Brain microvascular endothelial cell (primary cell): ENCODE measurements around the gene CHRNB1.

ENCODE experiments used
- DNase-seq: peaks from one replicate; pipeline ENCODE4 v3.0.0-alpha.2; 2020
- H3K27ac ChIP-seq: fragments of 250-450 bp; sonication (Bioruptor Pico); 2 replicates; pipeline ENCODE4 v1.5.1; 2020; ENCODE audit warnings: mild to moderate bottlenecking, moderate library complexity
- H3K27me3 ChIP-seq: fragments of 250-450 bp; sonication (Bioruptor Pico); replicated peaks from 2 replicates; pipeline ENCODE4 v1.5.1; 2020; ENCODE audit warnings: mild to moderate bottlenecking
- H3K36me3 ChIP-seq: fragments of 250-450 bp; sonication (Bioruptor Pico); replicated peaks from 2 replicates; pipeline ENCODE4 v1.5.1; 2020; ENCODE audit warnings: mild to moderate bottlenecking
- H3K4me3 ChIP-seq: 2 replicates; pipeline ENCODE4 v1.5.1; 2011; ENCODE audit warnings: low read depth, mild to moderate bottlenecking, control low read depth, low read length, moderate library complexity
- CTCF ChIP-seq: IDR thresholded peaks from 2 replicates; pipeline ENCODE4 v1.5.1; 2011; ENCODE audit warnings: low read depth, mild to moderate bottlenecking, moderate library complexity, low read length, control low read depth, inconsistent platforms; ENCODE audit errors: missing control alignments
- in situ Hi-C: cut with HindIII; loops from 2 replicates; pipeline ENCODE4 v1.10.0; 2017; ENCODE audit warnings: low sequenced_read_pairs, low pct_ligation_motif_present

Gene CHRNB1

GRCh38 chr17:7411427-7411750 lies 33.5 kb upstream of the CHRNB1 start:
- in situ Hi-C loops = no loop called here
- no peak overlapping the region for H3K4me3 ChIP-seq

DNA sequence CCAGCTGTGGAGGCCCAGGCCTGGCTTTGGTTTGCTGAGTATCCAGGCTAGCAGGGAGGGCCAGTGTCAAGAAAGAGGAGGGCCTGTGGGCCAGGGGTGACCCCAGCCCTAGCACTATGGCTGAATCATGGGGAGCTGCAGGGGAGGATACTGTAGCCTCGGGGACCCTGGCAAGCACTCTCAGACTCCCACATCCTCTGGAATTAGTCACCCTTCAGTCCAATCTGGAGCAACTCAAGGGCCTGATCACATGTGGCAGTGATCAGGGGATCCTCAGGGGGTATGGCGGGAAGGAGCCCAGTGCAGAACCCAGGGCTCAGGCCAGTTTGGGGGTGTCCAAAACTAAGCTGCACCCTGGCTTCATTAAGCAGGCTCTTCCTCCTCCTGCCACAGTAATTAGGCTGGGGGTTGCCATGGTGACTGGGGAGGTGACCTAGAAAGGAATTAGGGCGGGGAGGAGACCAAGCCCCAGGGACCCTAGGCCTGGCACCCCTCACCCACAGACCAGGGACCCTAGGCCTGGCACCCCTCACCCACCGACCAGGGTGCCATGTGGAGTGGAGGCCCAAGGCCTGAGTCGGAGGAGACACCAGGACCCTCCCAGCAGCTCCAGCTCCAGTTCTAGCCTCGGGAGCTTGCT lies 31.4 kb upstream of the CHRNB1 start:
- H3K36me3 ChIP-seq = peaks cover 23% of the 10 kb centered on the region
- DNase-seq = peak; percentile 9
- no peaks in the 10 kb centered on the region for H3K27me3 ChIP-seq
- H3K27ac ChIP-seq = no peak overlapping the region
- H3K4me3 ChIP-seq = no peak overlapping the region
- in situ Hi-C loops = no loop called here
- no peak for TF ChIP-seq CTCF

More at GRCh38 chr17:7411427-7411750, 33.5 kb upstream of the CHRNB1 start:
- Histone ChIP-seq H3K27ac (no peak overlapping the region), H3K36me3 (peaks cover 23% of the 10 kb centered on the region), H3K27me3 (no peaks in the 10 kb centered on the region)
- DNase-seq = no peak
- no peak for TF ChIP-seq CTCF

DNA sequence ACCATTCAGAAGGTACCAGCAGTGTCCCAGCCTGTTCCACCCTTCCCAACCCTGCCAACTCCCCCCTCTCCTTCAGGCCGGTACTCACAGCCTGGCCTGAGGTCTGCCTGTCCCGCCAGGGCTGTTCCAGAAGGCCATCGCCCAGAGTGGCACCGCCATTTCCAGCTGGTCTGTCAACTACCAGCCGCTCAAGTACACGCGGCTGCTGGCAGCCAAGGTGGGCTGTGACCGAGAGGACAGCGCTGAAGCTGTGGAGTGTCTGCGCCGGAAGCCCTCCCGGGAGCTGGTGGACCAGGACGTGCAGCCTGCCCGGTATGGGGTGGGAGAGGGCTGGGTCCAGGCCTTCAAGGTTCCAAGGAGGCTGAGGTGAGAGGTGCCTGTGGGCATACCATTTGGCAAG lies 30.0 kb upstream of the CHRNB1 start:
- no peaks in the 10 kb centered on the region for H3K27me3 ChIP-seq
- in situ Hi-C loops = no loop called here
- H3K27ac ChIP-seq = no peak overlapping the region
- no peak overlapping the region for H3K4me3 ChIP-seq
- no peak for TF ChIP-seq CTCF
- peaks cover 15% of the 10 kb centered on the region for H3K36me3 ChIP-seq
- DNase-seq = no peak

DNA sequence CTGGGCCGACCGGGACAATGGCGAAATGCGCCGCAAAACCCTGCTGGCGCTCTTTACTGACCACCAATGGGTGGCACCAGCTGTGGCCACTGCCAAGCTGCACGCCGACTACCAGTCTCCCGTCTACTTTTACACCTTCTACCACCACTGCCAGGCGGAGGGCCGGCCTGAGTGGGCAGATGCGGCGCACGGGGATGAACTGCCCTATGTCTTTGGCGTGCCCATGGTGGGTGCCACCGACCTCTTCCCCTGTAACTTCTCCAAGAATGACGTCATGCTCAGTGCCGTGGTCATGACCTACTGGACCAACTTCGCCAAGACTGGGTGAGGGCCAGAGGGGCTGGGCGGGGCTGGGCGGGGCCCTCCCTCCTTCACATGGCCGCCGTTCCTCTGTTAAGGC lies 29.1 kb upstream of the CHRNB1 start:
- H3K36me3 ChIP-seq = peaks cover 9% of the 10 kb centered on the region
- no peak overlapping the region for H3K27ac ChIP-seq
- no peak overlapping the region for H3K4me3 ChIP-seq
- H3K27me3 ChIP-seq = no peaks in the 10 kb centered on the region
- DNase-seq = no peak
- in situ Hi-C loops = no loop called here
- no peak for TF ChIP-seq CTCF

DNA sequence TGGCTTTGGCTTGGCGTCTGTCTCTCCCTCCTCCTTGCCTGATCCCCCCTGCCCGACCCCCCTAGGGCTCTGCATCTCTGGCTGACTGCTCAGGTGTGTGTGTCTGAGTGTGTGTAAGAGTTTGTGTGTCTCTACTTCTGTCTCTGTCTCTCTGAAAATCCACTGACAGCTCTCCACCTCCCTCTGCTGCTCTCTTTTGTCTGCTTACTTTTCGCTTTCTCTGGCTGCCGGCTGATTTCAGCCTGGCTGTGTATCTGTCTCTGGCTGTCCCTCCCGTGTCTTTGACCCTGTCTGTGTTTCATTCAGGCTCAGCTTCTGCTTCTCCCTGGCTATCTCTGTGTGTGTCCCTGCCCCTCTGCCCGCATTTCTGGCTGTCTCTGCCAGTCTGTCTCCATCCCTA lies 28.5 kb upstream of the CHRNB1 start:
- in situ Hi-C loops = no loop called here
- no peak for DNase-seq
- peak; percentile 19 for TF ChIP-seq CTCF
- Histone ChIP-seq H3K4me3 (no peak overlapping the region), H3K27me3 (no peaks in the 10 kb centered on the region), H3K27ac (no peak overlapping the region), H3K36me3 (peaks cover 9% of the 10 kb centered on the region)

DNA sequence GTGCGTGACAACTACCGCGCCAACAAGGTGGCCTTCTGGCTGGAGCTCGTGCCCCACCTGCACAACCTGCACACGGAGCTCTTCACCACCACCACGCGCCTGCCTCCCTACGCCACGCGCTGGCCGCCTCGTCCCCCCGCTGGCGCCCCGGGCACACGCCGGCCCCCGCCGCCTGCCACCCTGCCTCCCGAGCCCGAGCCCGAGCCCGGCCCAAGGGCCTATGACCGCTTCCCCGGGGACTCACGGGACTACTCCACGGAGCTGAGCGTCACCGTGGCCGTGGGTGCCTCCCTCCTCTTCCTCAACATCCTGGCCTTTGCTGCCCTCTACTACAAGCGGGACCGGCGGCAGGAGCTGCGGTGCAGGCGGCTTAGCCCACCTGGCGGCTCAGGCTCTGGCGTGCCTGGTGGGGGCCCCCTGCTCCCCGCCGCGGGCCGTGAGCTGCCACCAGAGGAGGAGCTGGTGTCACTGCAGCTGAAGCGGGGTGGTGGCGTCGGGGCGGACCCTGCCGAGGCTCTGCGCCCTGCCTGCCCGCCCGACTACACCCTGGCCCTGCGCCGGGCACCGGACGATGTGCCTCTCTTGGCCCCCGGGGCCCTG lies 27.7 kb upstream of the CHRNB1 start:
- H3K36me3 ChIP-seq = peaks cover 9% of the 10 kb centered on the region
- no peak overlapping the region for H3K27ac ChIP-seq
- in situ Hi-C loops = no loop called here
- no peaks in the 10 kb centered on the region for H3K27me3 ChIP-seq
- no peak for TF ChIP-seq CTCF
- DNase-seq = no peak
- no peak overlapping the region for H3K4me3 ChIP-seq
